Lung (tissue), 12 donors: ENCODE results near the gene NT5M. TPM values are rescaled to one million over a fixed set of nuclear protein-coding genes. Genes with fewer than 3 reads are reported as not detected.

Experiments
- ATAC-seq: fragments of 200-7000 bp; cut with Tn5 transposase; one replicate; pipeline ENCODE4 v1.9.1; 2020; ENCODE audit warnings: moderate number of reproducible peaks; ENCODE audit not compliant: insufficient read depth, low FRiP score
- DNase-seq, 3 donors: peaks; one replicate each; pipeline ENCODE4 v3.0.0-alpha.2; 2013 to 2017
- H3K27ac ChIP-seq, 2 donors: one replicate each; pipeline ENCODE4 v1.5.1; 2013; ENCODE audit warnings: mild to moderate bottlenecking in 2 of 2, moderate library complexity in 2 of 2, control low read depth in 1 of 2, inconsistent platforms in 1 of 2, low read depth in 1 of 2, low read length in 1 of 2
- H3K27me3 ChIP-seq, 3 donors: one replicate each; pipeline ENCODE4 v1.5.1; 2013; ENCODE audit warnings: low read length in 2 of 3; ENCODE audit not compliant: control insufficient read depth in 3 of 3, insufficient read depth in 3 of 3
- H3K36me3 ChIP-seq, 4 donors: one replicate each; pipeline ENCODE4 v1.5.1; 2013; ENCODE audit warnings: low read length in 4 of 4, mild to moderate bottlenecking in 1 of 4, moderate library complexity in 1 of 4; ENCODE audit not compliant: control insufficient read depth in 4 of 4, insufficient read depth in 4 of 4
- H3K4me1 ChIP-seq, 5 donors: one replicate each; pipeline ENCODE4 v1.5.1; 2013; ENCODE audit warnings: low read length in 5 of 5, mild to moderate bottlenecking in 2 of 5, moderate library complexity in 1 of 5; ENCODE audit not compliant: control insufficient read depth in 5 of 5, insufficient read depth in 5 of 5
- H3K4me3 ChIP-seq: one replicate; pipeline ENCODE4 v1.5.1; 2013; ENCODE audit warnings: mild to moderate bottlenecking, control low read depth, moderate library complexity
- H3K9ac ChIP-seq, 2 donors: one replicate each; pipeline ENCODE4 v1.5.1; 2013; ENCODE audit warnings: low read length in 2 of 2, control low read depth in 1 of 2; ENCODE audit not compliant: insufficient read depth in 1 of 2
- H3K9me3 ChIP-seq, 4 donors: one replicate each; pipeline ENCODE4 v1.5.1; 2013; ENCODE audit warnings: low read length in 3 of 4, mild to moderate bottlenecking in 1 of 4, moderate library complexity in 1 of 4; ENCODE audit not compliant: control insufficient read depth in 4 of 4, insufficient read depth in 3 of 4
- CTCF ChIP-seq: IDR thresholded peaks from 2 replicates; pipeline ENCODE4 v1.5.1; 2012; ENCODE audit warnings: mild to moderate bottlenecking; ENCODE audit errors: control extremely low read depth, extremely low read depth
- WGBS, 2 donors: extraction: QIAGEN DNeasy Blood & Tissue Kit; methylation state at CpG; one replicate each; pipeline ENCODE4 v1.1.7; 2013; 5-methylcytosine and 5-hydroxymethylcytosine counted together
- polyA plus RNA-seq, 2 donors: library from polyadenylated mRNA; stranded (reverse); fragments of 200-250 nt; gene quantifications; one replicate each; pipeline ENCODE4 v1.2.1, GENCODE V29; 2013
- total RNA-seq, 2 donors: library from RNA; depleted of rRNA in 1 of 2; stranded (reverse); fragments of >200 nt in 1 of 2; gene quantifications; one replicate each; pipeline ENCODE4 v1.2.1, GENCODE V29; 2014 to 2021
- donor health status: control.
- donor health status: control.
- donor health status: Bipolar disorder and iron deficiency.
- donor health status: healthy.
- donor health status: DM: yes; HTN: yes; CAD: no.

The NT5M gene
- total and polyA plus RNA-seq, 4 donors: 1.7 to 2.8 (median 2.1) TPM

GRCh38 chr17:17256316-17256715 is 46.9 kb upstream of the NT5M start:
- H3K9ac ChIP-seq: no peak overlapping the region
- H3K4me1 ChIP-seq: no peaks in the 10 kb centered on the region
- ATAC-seq (no peak), DNase-seq (no peak)
- peaks cover 37 to 52% (median 47%) of the 10 kb centered on the region in 4 donors for H3K36me3 ChIP-seq
- H3K27me3 ChIP-seq: no peaks in the 10 kb centered on the region
- H3K9me3 ChIP-seq: no peaks in the 10 kb centered on the region
- no peak overlapping the region for H3K4me3 ChIP-seq
- 100% methylated on average over 1 of the region's 1 CpG for WGBS, 2 donors
- no peak for TF ChIP-seq CTCF
- H3K27ac ChIP-seq: no peak overlapping the region

GRCh38 chr17:17258011-17258410 is 45.2 kb upstream of the NT5M start:
- no peak for ATAC-seq

GRCh38 chr17:17258998-17259397 is 44.2 kb upstream of the NT5M start:
- peaks cover 29 to 51% (median 40%) of the 10 kb centered on the region in 4 donors for H3K36me3 ChIP-seq
- no peak overlapping the region for H3K4me3 ChIP-seq
- DNase-seq: no peak
- no peaks in the 10 kb centered on the region for H3K4me1 ChIP-seq
- H3K9ac ChIP-seq: no peak overlapping the region
- H3K27ac ChIP-seq: no peak overlapping the region
- H3K27me3 ChIP-seq: no peaks in the 10 kb centered on the region
- 91 to 97% methylated on average over 4 of the region's 4 CpGs for WGBS, 2 donors
- no peaks in the 10 kb centered on the region for H3K9me3 ChIP-seq
- ATAC-seq: no peak
- no peak for TF ChIP-seq CTCF

More at GRCh38 chr17:17258011-17258410, 45.2 kb upstream of the NT5M start:
- Histone ChIP-seq H3K9me3 (no peaks in the 10 kb centered on the region), H3K9ac (no peak overlapping the region), H3K4me1 (no peaks in the 10 kb centered on the region), H3K36me3 (peaks cover 35 to 55% (median 43%) of the 10 kb centered on the region in 4 donors), H3K27ac (no peak overlapping the region), H3K27me3 (no peaks in the 10 kb centered on the region), H3K4me3 (no peak overlapping the region)
- no peak for DNase-seq
- TF ChIP-seq CTCF: no peak
- 90 to 93% methylated on average over 7 of the region's 7 CpGs for WGBS, 2 donors

GRCh38 chr17:17264430-17264829 is 38.7 kb upstream of the NT5M start:
- Histone ChIP-seq H3K27ac (no peak overlapping the region), H3K36me3 (peaks cover 28 to 52% (median 42%) of the 10 kb centered on the region in 4 donors), H3K9ac (no peak overlapping the region), H3K4me3 (no peak overlapping the region), H3K27me3 (no peaks in the 10 kb centered on the region), H3K4me1 (no peaks in the 10 kb centered on the region), H3K9me3 (no peaks in the 10 kb centered on the region)
- DNase-seq (peak in 2 of 3 donors; percentile 12 to 58), ATAC-seq (peak; percentile 27)
- no peak for TF ChIP-seq CTCF
- WGBS, 2 donors: 67 to 79% methylated on average over 2 of the region's 2 CpGs
